ENCODE measurements around the gene TEDC1.

Gene TEDC1

GRCh38 chr14:105480807-105481801, 9.9 kb upstream of the TEDC1 start (continued):
- TF ChIP-seq PPARA (CRISPR knock-in tag; IDR thresholded peaks at IDR 0.05; ENCODE audit: borderline replicate concordance) (no peak), BACH2 (CRISPR knock-in tag; IDR thresholded peaks at IDR 0.05; ENCODE audit: borderline replicate concordance) (no peak)

- ATAC-seq: peak; percentile 47
Measured at GRCh38 chr14:105481886-105482457, 9.1 kb upstream of the TEDC1 start.

GRCh38 chr14:105482486-105483110, 8.4 kb upstream of the TEDC1 start:
- ATAC-seq: no peak

More at GRCh38 chr14:105481886-105482457, 9.1 kb upstream of the TEDC1 start:
- TF ChIP-seq ZNF8 (CRISPR knock-in tag; IDR thresholded peaks at IDR 0.05) (no peak), ZFP3 (CRISPR knock-in tag; IDR thresholded peaks at IDR 0.05) (no peak)

GRCh38 chr14:105483300-105484068, 7.6 kb upstream of the TEDC1 start:
- ATAC-seq: no peak
- no peak for TF ChIP-seq CSDC2 (CRISPR knock-in tag; IDR thresholded peaks at IDR 0.05)
- no peak for TF ChIP-seq ZNF565 (CRISPR knock-in tag; conservative IDR thresholded peaks at IDR 0.05; ENCODE audit: low read depth)
- TF ChIP-seq RARB (CRISPR knock-in tag; IDR thresholded peaks at IDR 0.05): no peak
- TF ChIP-seq GLIS3 (CRISPR knock-in tag; IDR thresholded peaks at IDR 0.05): no peak
- TF ChIP-seq BACH2 (CRISPR knock-in tag; IDR thresholded peaks at IDR 0.05; ENCODE audit: borderline replicate concordance): no peak
- TF ChIP-seq OSR1 (CRISPR knock-in tag; IDR thresholded peaks at IDR 0.05): no peak
- no peak for TF ChIP-seq ESRRG (CRISPR knock-in tag; IDR thresholded peaks at IDR 0.05)
- no peak for TF ChIP-seq ZC3H10 (CRISPR knock-in tag; IDR thresholded peaks at IDR 0.05)
- no peak for TF ChIP-seq ARNTL (CRISPR knock-in tag; IDR thresholded peaks at IDR 0.05; ENCODE audit: borderline replicate concordance, low read depth)
- TF ChIP-seq TCF4 (CRISPR knock-in tag; IDR thresholded peaks at IDR 0.05; ENCODE audit: borderline replicate concordance): no peak
- TF ChIP-seq ZNF8 (CRISPR knock-in tag; IDR thresholded peaks at IDR 0.05): no peak
- TF ChIP-seq ZNF70 (CRISPR knock-in tag; IDR thresholded peaks at IDR 0.05): no peak
- no peak for TF ChIP-seq CREB5 (CRISPR knock-in tag; IDR thresholded peaks at IDR 0.05; ENCODE audit: low read depth)
- TF ChIP-seq CSRNP3 (CRISPR knock-in tag; IDR thresholded peaks at IDR 0.05): no peak

More at GRCh38 chr14:105482486-105483110, 8.4 kb upstream of the TEDC1 start:
- TF ChIP-seq CSRNP3 (CRISPR knock-in tag; IDR thresholded peaks at IDR 0.05): no peak
- no peak for TF ChIP-seq POU6F1 (CRISPR knock-in tag; IDR thresholded peaks at IDR 0.05; ENCODE audit: borderline replicate concordance, low read depth)
- no peak for TF ChIP-seq ESRRG (CRISPR knock-in tag; IDR thresholded peaks at IDR 0.05)
- no peak for TF ChIP-seq PATZ1 (CRISPR knock-in tag; IDR thresholded peaks at IDR 0.05; ENCODE audit: borderline replicate concordance)
- TF ChIP-seq GLIS3 (CRISPR knock-in tag; IDR thresholded peaks at IDR 0.05): no peak
- no peak for TF ChIP-seq OSR1 (CRISPR knock-in tag; IDR thresholded peaks at IDR 0.05)
- TF ChIP-seq ZNF8 (CRISPR knock-in tag; IDR thresholded peaks at IDR 0.05): no peak
- no peak for TF ChIP-seq ISL1 (CRISPR knock-in tag; IDR thresholded peaks at IDR 0.05)
- TF ChIP-seq BACH2 (CRISPR knock-in tag; IDR thresholded peaks at IDR 0.05; ENCODE audit: borderline replicate concordance): no peak

All from SK-N-SH treated with all-trans-retinoic acid at 6 μM for 48 hours (cell line).